HCT116 (cell line): ENCODE measurements around the gene MALRD1. TPM values are rescaled to one million over a fixed set of nuclear protein-coding genes. Genes with fewer than 3 reads are reported as not detected.

ENCODE experiments used
- ATAC-seq: fragments of 200-7000 bp; cut with Tn5 transposase; 2 replicates; pipeline ENCODE4 v1.9.1; 2020; ENCODE audit warnings: mild to moderate bottlenecking, moderate library complexity
- BruUV-seq: library from RNA; stranded (reverse); fragments of 400-500 nt; replicated peaks from 2 replicates; lab custom pipeline; 2021; lab: Mats Ljungman, UMichigan
- CTCF ChIA-PET: fragments of 300-600 bp; sonication (Branson Sonifier 250); formaldehyde crosslinking; loops from one replicate; lab custom pipeline; 2021; ENCODE audit warnings: antibody characterized with exemption; lab: Charles Lee
- POLR2A ChIA-PET: fragments of 300-600, 350-600 bp; sonication (Branson Sonifier 250); formaldehyde crosslinking; loops from one replicate; lab custom pipeline; 2021; ENCODE audit warnings: antibody characterized with exemption; lab: Charles Lee
- RAD21 ChIA-PET, 2 experiments: fragments of 300-600 bp; sonication (Branson Sonifier 250); formaldehyde crosslinking; loops; one replicate each; lab custom pipeline; 2023; ENCODE audit warnings: low total read pairs in 2 of 2; ENCODE audit not compliant: uncharacterized antibody in 2 of 2, unreplicated experiment in 2 of 2, low non-redundant PET in 1 of 2; lab: Charles Lee
- DNase-seq: peaks from one replicate; pipeline ENCODE4 v3.0.0-alpha.2; 2010; ENCODE audit warnings: low read depth, low spot score
- H2AFZ ChIP-seq: fragments of 200-600 bp; shearing (Covaris generic), sonication (generic); 2 replicates; pipeline ENCODE4 v1.6.1; 2017; ENCODE audit warnings: low read depth, mixed run types, mixed read lengths, antibody characterized with exemption, low read length; ENCODE audit not compliant: poor library complexity, severe bottlenecking
- H3K27ac ChIP-seq: 2 replicates; pipeline ENCODE4 v1.5.1; 2012; ENCODE audit warnings: low read depth, low read length
- H3K27me3 ChIP-seq: fragments of 200-600 bp; sonication (generic); 2 replicates; pipeline ENCODE4 v1.6.1; 2016; ENCODE audit warnings: mixed run types, low read length, mixed read lengths; ENCODE audit not compliant: insufficient read depth
- H3K36me3 ChIP-seq, 2 experiments: fragments of 200-500 bp in 1 of 2; fragments of 200-600 bp in 1 of 2; sonication (Bioruptor generic) in 1 of 2; sonication (generic) in 1 of 2; 2 replicates each; pipeline versions ENCODE4 v1.5.1 to v1.6.1; 2014 to 2016; ENCODE audit warnings: low read length in 2 of 2, inconsistent platforms in 1 of 2, mixed read lengths in 1 of 2, mixed run types in 1 of 2; ENCODE audit not compliant: insufficient read depth in 2 of 2, control insufficient read depth in 1 of 2
- H3K4me1 ChIP-seq, 2 experiments: fragments of 200-600 bp in 1 of 2; sonication (generic) in 1 of 2; 2 replicates each; pipeline versions ENCODE4 v1.5.1 to v1.6.1; 2012 to 2017; ENCODE audit warnings: low read length in 2 of 2, inconsistent platforms in 1 of 2, mild to moderate bottlenecking in 1 of 2, mixed read lengths in 1 of 2, mixed run types in 1 of 2, moderate library complexity in 1 of 2; ENCODE audit not compliant: insufficient read depth in 2 of 2, control insufficient read depth in 1 of 2
- H3K4me2 ChIP-seq: fragments of 200-600 bp; sonication (generic); 2 replicates; pipeline ENCODE4 v1.6.1; 2017; ENCODE audit warnings: mixed run types, low read length, mixed read lengths
- H3K4me3 ChIP-seq, 2 experiments: fragments of 200-600 bp in 1 of 2; sonication (generic) in 1 of 2; replicated peaks in 1 of 2; 2 replicates each; pipeline ENCODE4 v1.5.1; 2011 to 2016; ENCODE audit warnings: low read length in 2 of 2, control low read depth in 1 of 2, low read depth in 1 of 2, mild to moderate bottlenecking in 1 of 2, mixed read lengths in 1 of 2, mixed run types in 1 of 2
- H3K79me2 ChIP-seq: fragments of 200-600 bp; sonication (generic); 2 replicates; pipeline ENCODE4 v1.6.1; 2017; ENCODE audit warnings: mild to moderate bottlenecking, mixed run types, low read length, moderate library complexity, mixed read lengths; ENCODE audit not compliant: insufficient read depth
- H3K9ac ChIP-seq: fragments of 200-600 bp; sonication (generic); 2 replicates; pipeline ENCODE4 v1.6.1; 2016; ENCODE audit warnings: low read length, mixed read lengths
- H3K9me2 ChIP-seq: fragments of 200-600 bp; sonication (generic), shearing (Covaris generic); 2 replicates; pipeline ENCODE4 v1.6.1; 2017; ENCODE audit warnings: mixed run types, mild to moderate bottlenecking, moderate library complexity; ENCODE audit not compliant: insufficient read depth
- H3K9me3 ChIP-seq, 2 experiments: fragments of 200-500 bp in 1 of 2; fragments of 200-600 bp in 1 of 2; sonication (Bioruptor generic) in 1 of 2; sonication (generic) in 1 of 2; 2 replicates each; pipeline ENCODE4 v1.6.1; 2014 to 2017; ENCODE audit warnings: low read length in 2 of 2, mixed read lengths in 2 of 2, inconsistent platforms in 1 of 2, low read depth in 1 of 2, mild to moderate bottlenecking in 1 of 2, mixed run types in 1 of 2, moderate library complexity in 1 of 2; ENCODE audit not compliant: control insufficient read depth in 1 of 2, insufficient read depth in 1 of 2
- H4K20me1 ChIP-seq: fragments of 200-600 bp; sonication (generic), shearing (Covaris generic); 2 replicates; pipeline ENCODE4 v1.6.1; 2017; ENCODE audit warnings: mixed run types, mild to moderate bottlenecking, moderate library complexity; ENCODE audit not compliant: insufficient read depth
- ELF1 ChIP-seq: IDR thresholded peaks from 2 replicates; pipeline ENCODE4 v1.6.1; 2012; ENCODE audit warnings: low read depth, borderline replicate concordance
- EZH2 ChIP-seq: fragments of 200-600 bp; sonication (generic); IDR thresholded peaks from 2 replicates; pipeline ENCODE4 v1.6.1; 2017; ENCODE audit warnings: antibody characterized with exemption, mixed run types
- EZH2phosphoT487 ChIP-seq: fragments of 200-600 bp; IDR thresholded peaks from 2 replicates; pipeline ENCODE4 v1.6.1; 2018; ENCODE audit warnings: antibody characterized with exemption, borderline replicate concordance
- FOSL1 ChIP-seq: IDR thresholded peaks from 2 replicates; pipeline ENCODE4 v1.6.1; 2012; ENCODE audit warnings: low read depth
- JUND ChIP-seq: IDR thresholded peaks from 2 replicates; pipeline ENCODE4 v1.6.1; 2012
- POLR2A ChIP-seq: IDR thresholded peaks from 2 replicates; pipeline ENCODE4 v1.7.0; 2011; ENCODE audit warnings: borderline replicate concordance; ENCODE audit not compliant: insufficient read depth, insufficient read length; ENCODE audit errors: extremely low read depth
- POLR2AphosphoS5 ChIP-seq: IDR thresholded peaks from 2 replicates; pipeline ENCODE4 v1.6.1; 2011; ENCODE audit warnings: mild to moderate bottlenecking, low read depth, low read length, moderate library complexity
- TCF7L2 ChIP-seq: IDR thresholded peaks from 2 replicates; pipeline ENCODE4 v1.7.0; 2011; ENCODE audit warnings: borderline replicate concordance, inconsistent platforms; ENCODE audit not compliant: insufficient read depth, insufficient read length; ENCODE audit errors: extremely low read depth
- YY1 ChIP-seq: IDR thresholded peaks from 2 replicates; pipeline ENCODE4 v1.6.1; 2011; ENCODE audit warnings: low read length, low read depth, moderate library complexity, mild to moderate bottlenecking; ENCODE audit not compliant: insufficient replicate concordance; ENCODE audit errors: extremely low read depth
- intact Hi-C: fragments of 100-400 bp; cut with micrococcal nuclease; formaldehyde crosslinking; loops from 2 replicates; pipeline ENCODE4 v1.10.0; 2022
- total RNA-seq: library from RNA; stranded (reverse); gene quantifications from one replicate; pipeline ENCODE4 v1.2.1, GENCODE V29; 2021; ENCODE audit not compliant: unreplicated experiment
- TF ChIP-seq, protein P1 (sequence below): IDR thresholded peaks from 2 replicates; pipeline ENCODE4 v1.6.1; 2012; ENCODE audit warnings: low read depth

The MALRD1 gene
- total RNA-seq, 1 experiment from 2014 or later = not detected

DNA sequence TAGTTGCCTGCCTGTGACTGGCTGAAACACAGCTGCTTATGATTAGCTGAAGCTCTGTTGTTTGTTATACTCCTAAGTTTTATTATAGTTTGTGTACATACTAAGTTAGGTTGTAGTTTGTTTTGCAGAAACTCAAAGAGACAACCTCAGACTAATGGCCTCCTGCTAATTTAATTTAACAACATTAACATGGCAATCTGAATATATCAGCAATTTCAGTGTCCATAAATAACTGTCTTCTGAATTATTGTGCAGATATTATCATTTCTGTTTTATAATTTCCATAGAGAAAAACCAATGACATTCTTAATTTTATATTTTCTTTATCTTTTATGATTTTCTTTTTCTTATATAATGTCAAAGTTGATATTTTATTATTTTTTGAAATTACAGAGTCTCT is 469.5 kb downstream of the MALRD1 start:
- CTCF ChIA-PET = no interaction called here
- H3K9ac ChIP-seq = no peak overlapping the region
- POLR2A ChIA-PET = no interaction called here
- H3K4me2 ChIP-seq = no peak overlapping the region
- no peak overlapping the region for H3K4me3 ChIP-seq
- DNase-seq (no peak), ATAC-seq (no peak)
- H3K27me3 ChIP-seq = no peaks in the 10 kb centered on the region
- no peak overlapping the region for H3K27ac ChIP-seq
- no peak overlapping the region for H2AFZ ChIP-seq
- no peaks in the 10 kb centered on the region for H3K79me2 ChIP-seq
- H3K4me1 ChIP-seq = no peaks in the 10 kb centered on the region
- RAD21 ChIA-PET = no interaction called here
- peaks cover 5 to 11% of the 10 kb centered on the region in 2 experiments; a peak in 2 of 4 replicates for H3K9me3 ChIP-seq
- TF ChIP-seq TCF7L2 (no peak), EZH2phosphoT487 (no peak), POLR2A (no peak), ELF1 (no peak), JUND (no peak), EZH2 (no peak), YY1 (no peak), FOSL1 (no peak), POLR2AphosphoS5 (no peak)
- TF ChIP-seq, protein P1, sequence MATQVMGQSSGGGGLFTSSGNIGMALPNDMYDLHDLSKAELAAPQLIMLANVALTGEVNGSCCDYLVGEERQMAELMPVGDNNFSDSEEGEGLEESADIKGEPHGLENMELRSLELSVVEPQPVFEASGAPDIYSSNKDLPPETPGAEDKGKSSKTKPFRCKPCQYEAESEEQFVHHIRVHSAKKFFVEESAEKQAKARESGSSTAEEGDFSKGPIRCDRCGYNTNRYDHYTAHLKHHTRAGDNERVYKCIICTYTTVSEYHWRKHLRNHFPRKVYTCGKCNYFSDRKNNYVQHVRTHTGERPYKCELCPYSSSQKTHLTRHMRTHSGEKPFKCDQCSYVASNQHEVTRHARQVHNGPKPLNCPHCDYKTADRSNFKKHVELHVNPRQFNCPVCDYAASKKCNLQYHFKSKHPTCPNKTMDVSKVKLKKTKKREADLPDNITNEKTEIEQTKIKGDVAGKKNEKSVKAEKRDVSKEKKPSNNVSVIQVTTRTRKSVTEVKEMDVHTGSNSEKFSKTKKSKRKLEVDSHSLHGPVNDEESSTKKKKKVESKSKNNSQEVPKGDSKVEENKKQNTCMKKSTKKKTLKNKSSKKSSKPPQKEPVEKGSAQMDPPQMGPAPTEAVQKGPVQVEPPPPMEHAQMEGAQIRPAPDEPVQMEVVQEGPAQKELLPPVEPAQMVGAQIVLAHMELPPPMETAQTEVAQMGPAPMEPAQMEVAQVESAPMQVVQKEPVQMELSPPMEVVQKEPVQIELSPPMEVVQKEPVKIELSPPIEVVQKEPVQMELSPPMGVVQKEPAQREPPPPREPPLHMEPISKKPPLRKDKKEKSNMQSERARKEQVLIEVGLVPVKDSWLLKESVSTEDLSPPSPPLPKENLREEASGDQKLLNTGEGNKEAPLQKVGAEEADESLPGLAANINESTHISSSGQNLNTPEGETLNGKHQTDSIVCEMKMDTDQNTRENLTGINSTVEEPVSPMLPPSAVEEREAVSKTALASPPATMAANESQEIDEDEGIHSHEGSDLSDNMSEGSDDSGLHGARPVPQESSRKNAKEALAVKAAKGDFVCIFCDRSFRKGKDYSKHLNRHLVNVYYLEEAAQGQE = no peak
- no peaks in the 10 kb centered on the region for H3K36me3 ChIP-seq
- no peaks in the 10 kb centered on the region for H3K9me2 ChIP-seq
- intact Hi-C loops = no loop called here
- H4K20me1 ChIP-seq = no peaks in the 10 kb centered on the region
- no TSS peak for BruUV-seq
